Transverse colon (tissue), 4 donors: ENCODE data around the gene VEGFC. TPM values are rescaled to one million over a fixed set of nuclear protein-coding genes. Genes with fewer than 3 reads are reported as not detected.

ENCODE experiments used
- DNase-seq: peaks from one replicate; pipeline ENCODE4 v3.0.0-alpha.2; 2019
- H3K27ac ChIP-seq, 4 donors: fragments of 200-600 bp; sonication (generic); 2 replicates each; pipeline ENCODE4 v1.5.1; 2016 to 2018; ENCODE audit warnings: inconsistent platforms in 4 of 4
- H3K27me3 ChIP-seq: fragments of 200-600 bp; sonication (generic); 2 replicates; pipeline ENCODE4 v1.5.1; 2017; ENCODE audit warnings: inconsistent platforms
- H3K36me3 ChIP-seq, 4 donors: fragments of 200-600 bp; sonication (generic); 2 replicates each; pipeline ENCODE4 v1.5.1; 2017 to 2019; ENCODE audit warnings: inconsistent platforms in 4 of 4
- H3K4me1 ChIP-seq, 4 donors: fragments of 200-600 bp; sonication (generic); 2 replicates each; pipeline ENCODE4 v1.5.1; 2017 to 2020; ENCODE audit warnings: inconsistent platforms in 4 of 4
- H3K4me3 ChIP-seq, 4 donors: fragments of 200-600 bp; sonication (generic); 1 replicate in 1 of 4; 2 replicates in 3 of 4; pipeline versions ENCODE4 v1.5.1 to v1.6.1; 2017 to 2019; ENCODE audit warnings: inconsistent platforms in 4 of 4
- H3K9me3 ChIP-seq, 2 donors: fragments of 200-600 bp; sonication (generic); 2 replicates each; pipeline ENCODE4 v1.5.1; 2017 to 2019; ENCODE audit warnings: inconsistent platforms in 2 of 2
- CTCF ChIP-seq, 5 experiments: fragments of 200-600 bp in 3 of 5; fragments of 450-650 bp in 2 of 5; sonication (generic) in 3 of 5; IDR thresholded peaks; 1 replicate in 2 of 5; 2 replicates in 3 of 5; pipeline ENCODE4 v1.5.1; 2016 to 2017; ENCODE audit warnings: antibody characterized with exemption in 5 of 5, inconsistent platforms in 3 of 5, mild to moderate bottlenecking in 2 of 5, moderate library complexity in 1 of 5
- EP300 ChIP-seq: sonication (generic); formaldehyde crosslinking; IDR thresholded peaks from one replicate; pipeline ENCODE4 v1.6.1; 2017; ENCODE audit warnings: antibody characterized with exemption, low read depth
- POLR2A ChIP-seq: fragments of 450-650 bp; IDR thresholded peaks from one replicate; pipeline ENCODE4 v1.6.1; 2016; ENCODE audit warnings: antibody characterized with exemption, mild to moderate bottlenecking, moderate library complexity
- POLR2AphosphoS5 ChIP-seq, 3 donors: sonication (generic); formaldehyde crosslinking; IDR thresholded peaks; one replicate each; pipeline ENCODE4 v1.6.1; 2016; ENCODE audit warnings: antibody characterized with exemption in 3 of 3
- WGBS, 2 donors: methylation state at CpG; one replicate each; pipeline ENCODE4 v1.1.5; 2018; ENCODE audit warnings: low coverage in 1 of 2; 5-methylcytosine and 5-hydroxymethylcytosine counted together
- in situ Hi-C, 4 donors: fragments of 200-750 bp; cut with MboI; loops; one replicate each; pipeline versions ENCODE4 v1.15.0 to v1.15.1; 2017; ENCODE audit warnings: low sequenced_read_pairs in 3 of 4, low pct_ligation_motif_present in 1 of 4, low pct_unique_long_range_greater_than_20kb in 1 of 4
- intact Hi-C: fragments of 100-400 bp; cut with DNase I; formaldehyde crosslinking; loops from one replicate; pipeline ENCODE4 v1.15.1; 2023; ENCODE audit warnings: low total_unique reads
- total RNA-seq, 4 donors: library from RNA; depleted of rRNA; stranded (reverse); fragments of >200 nt; gene quantifications; one replicate each; pipeline ENCODE4 v1.1.0, GENCODE V29; 2016

VEGFC gene
- total RNA-seq, 4 donors from 2014 or later = 1.2 to 2.9 (median 2.2) TPM; not detected in 1

- H3K4me3 ChIP-seq = no peak overlapping the region
- no peaks in the 10 kb centered on the region for H3K27me3 ChIP-seq
- H3K4me1 ChIP-seq = no peaks in the 10 kb centered on the region
- 22 to 54% methylated on average over 1 of the region's 1 CpG for WGBS, 2 donors
- no peaks in the 10 kb centered on the region for H3K36me3 ChIP-seq
- H3K27ac ChIP-seq = no peak overlapping the region
- TF ChIP-seq POLR2AphosphoS5 (IDR thresholded peaks at IDR 0.05) (no peak), CTCF (IDR thresholded peaks at IDR 0.05) (no peak), EP300 (no peak), POLR2A (no peak)
- in situ Hi-C loops = no loop called here
- no peaks in the 10 kb centered on the region for H3K9me3 ChIP-seq
- intact Hi-C loops = no loop called here
- no peak for DNase-seq
These were observed 73.8 kb downstream of the VEGFC start for GRCh38 chr4:176718881-176719280.

GRCh38 chr4:176717237-176717636, 75.5 kb downstream of the VEGFC start:
- no peak for DNase-seq
- Histone ChIP-seq H3K9me3 (no peaks in the 10 kb centered on the region), H3K36me3 (no peaks in the 10 kb centered on the region), H3K27ac (no peak overlapping the region), H3K4me1 (no peaks in the 10 kb centered on the region), H3K27me3 (no peaks in the 10 kb centered on the region), H3K4me3 (no peak overlapping the region)
- 55 to 60% methylated on average over 2 of the region's 2 CpGs for WGBS, 2 donors
- in situ Hi-C loops (no loop called here), intact Hi-C loops (no loop called here)
- TF ChIP-seq POLR2A (no peak), EP300 (no peak), POLR2AphosphoS5 (IDR thresholded peaks at IDR 0.05) (no peak), CTCF (IDR thresholded peaks at IDR 0.05) (no peak)

- Histone ChIP-seq H3K27me3 (no peaks in the 10 kb centered on the region), H3K27ac (no peak overlapping the region), H3K4me1 (no peaks in the 10 kb centered on the region), H3K36me3 (no peaks in the 10 kb centered on the region), H3K4me3 (no peak overlapping the region), H3K9me3 (no peaks in the 10 kb centered on the region)
- 77 to 92% methylated on average over 3 to 5 of the region's 5 CpGs for WGBS, 2 donors
- intact Hi-C loops = no loop called here
- in situ Hi-C loops = no loop called here
- DNase-seq = no peak
- TF ChIP-seq POLR2AphosphoS5 (IDR thresholded peaks at IDR 0.05) (no peak), POLR2A (no peak), CTCF (IDR thresholded peaks at IDR 0.05) (no peak), EP300 (no peak)
These were observed 83.3 kb downstream of the VEGFC start for GRCh38 chr4:176709417-176709816.

GRCh38 chr4:176708771-176709311, 83.9 kb downstream of the VEGFC start:
- intact Hi-C loops = no loop called here
- TF ChIP-seq CTCF (IDR thresholded peaks at IDR 0.05) (no peak), EP300 (no peak), POLR2A (no peak), POLR2AphosphoS5 (IDR thresholded peaks at IDR 0.05) (no peak)

More at GRCh38 chr4:176708771-176709311, 83.9 kb downstream of the VEGFC start:
- Histone ChIP-seq H3K4me1 (no peaks in the 10 kb centered on the region), H3K4me3 (no peak overlapping the region), H3K27ac (no peak overlapping the region), H3K36me3 (no peaks in the 10 kb centered on the region), H3K27me3 (no peaks in the 10 kb centered on the region), H3K9me3 (no peaks in the 10 kb centered on the region)
- no peak for DNase-seq
- in situ Hi-C loops = no loop called here
